ENCODE measurements around the gene CSNK1G2. TPM values are rescaled to one million over a fixed set of nuclear protein-coding genes. Genes with fewer than 3 reads are reported as not detected.
A peak's percentile ranks its signal among the peaks of the same experiment; 100 is the strongest.

Gene CSNK1G2
- total and polyA plus RNA-seq, 7 donors = 22.3 to 49.8 (median 33.2) TPM

DNA sequence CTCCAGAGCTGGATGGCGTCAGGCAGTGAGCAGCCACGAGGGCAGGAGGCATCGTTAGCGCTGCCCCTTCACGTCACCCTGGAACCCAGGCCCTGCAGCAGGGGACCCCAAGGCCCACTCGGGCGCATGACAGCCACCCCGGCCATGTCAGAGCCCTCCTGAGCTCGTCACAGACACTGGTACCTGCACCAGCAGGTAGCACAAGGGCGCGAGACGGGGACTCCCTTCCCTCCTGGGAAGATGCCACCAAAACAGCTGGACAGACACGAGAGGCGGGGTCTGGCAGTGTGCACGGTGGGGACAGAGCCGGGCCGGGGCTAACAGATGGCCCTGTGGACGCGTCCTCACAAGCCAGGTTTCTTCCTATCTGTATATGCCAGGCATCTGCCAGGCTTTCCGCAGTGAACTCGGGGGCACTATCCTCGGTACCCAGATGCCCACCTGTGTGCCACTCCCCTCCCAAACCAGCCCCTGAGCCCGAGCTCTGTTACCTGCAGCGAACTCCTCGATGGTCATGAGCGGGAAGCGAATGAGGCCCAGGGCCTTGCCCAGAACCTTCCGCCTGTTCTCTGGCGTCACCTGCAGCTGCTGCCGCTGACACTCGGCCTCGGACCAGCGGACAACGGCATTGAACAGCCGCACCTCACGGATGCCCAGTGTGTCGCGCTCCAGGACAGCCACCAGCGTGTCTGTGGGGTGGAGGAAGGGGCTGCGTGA lies 48.7 kb downstream of the CSNK1G2 start:
- ATAC-seq (no peak), DNase-seq (peak in 1 of 2 donors; percentile 43)
- Histone ChIP-seq H3K4me3 (no peak overlapping the region), H3K9me3 (no peaks in the 10 kb centered on the region), H3K4me1 (no peaks in the 10 kb centered on the region), H3K36me3 (ENCODE audit: insufficient read depth in 1 of 2, low read depth in 1 of 2) (peaks cover 2 to 95% of the 10 kb centered on the region in 2 donors), H3K27me3 (ENCODE audit: insufficient read depth in 3 of 3, low read length in 2 of 3) (no peaks in the 10 kb centered on the region), H3K27ac (no peak overlapping the region)
- intact Hi-C loops (cut with DNase I) = no loop called here
- 85 to 88% (median 87%) methylated on average over 40 of the region's 40 CpGs for WGBS, 3 donors
- TF ChIP-seq, protein P1, sequence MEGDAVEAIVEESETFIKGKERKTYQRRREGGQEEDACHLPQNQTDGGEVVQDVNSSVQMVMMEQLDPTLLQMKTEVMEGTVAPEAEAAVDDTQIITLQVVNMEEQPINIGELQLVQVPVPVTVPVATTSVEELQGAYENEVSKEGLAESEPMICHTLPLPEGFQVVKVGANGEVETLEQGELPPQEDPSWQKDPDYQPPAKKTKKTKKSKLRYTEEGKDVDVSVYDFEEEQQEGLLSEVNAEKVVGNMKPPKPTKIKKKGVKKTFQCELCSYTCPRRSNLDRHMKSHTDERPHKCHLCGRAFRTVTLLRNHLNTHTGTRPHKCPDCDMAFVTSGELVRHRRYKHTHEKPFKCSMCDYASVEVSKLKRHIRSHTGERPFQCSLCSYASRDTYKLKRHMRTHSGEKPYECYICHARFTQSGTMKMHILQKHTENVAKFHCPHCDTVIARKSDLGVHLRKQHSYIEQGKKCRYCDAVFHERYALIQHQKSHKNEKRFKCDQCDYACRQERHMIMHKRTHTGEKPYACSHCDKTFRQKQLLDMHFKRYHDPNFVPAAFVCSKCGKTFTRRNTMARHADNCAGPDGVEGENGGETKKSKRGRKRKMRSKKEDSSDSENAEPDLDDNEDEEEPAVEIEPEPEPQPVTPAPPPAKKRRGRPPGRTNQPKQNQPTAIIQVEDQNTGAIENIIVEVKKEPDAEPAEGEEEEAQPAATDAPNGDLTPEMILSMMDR (IDR thresholded peaks at IDR 0.05) = no peak

DNA sequence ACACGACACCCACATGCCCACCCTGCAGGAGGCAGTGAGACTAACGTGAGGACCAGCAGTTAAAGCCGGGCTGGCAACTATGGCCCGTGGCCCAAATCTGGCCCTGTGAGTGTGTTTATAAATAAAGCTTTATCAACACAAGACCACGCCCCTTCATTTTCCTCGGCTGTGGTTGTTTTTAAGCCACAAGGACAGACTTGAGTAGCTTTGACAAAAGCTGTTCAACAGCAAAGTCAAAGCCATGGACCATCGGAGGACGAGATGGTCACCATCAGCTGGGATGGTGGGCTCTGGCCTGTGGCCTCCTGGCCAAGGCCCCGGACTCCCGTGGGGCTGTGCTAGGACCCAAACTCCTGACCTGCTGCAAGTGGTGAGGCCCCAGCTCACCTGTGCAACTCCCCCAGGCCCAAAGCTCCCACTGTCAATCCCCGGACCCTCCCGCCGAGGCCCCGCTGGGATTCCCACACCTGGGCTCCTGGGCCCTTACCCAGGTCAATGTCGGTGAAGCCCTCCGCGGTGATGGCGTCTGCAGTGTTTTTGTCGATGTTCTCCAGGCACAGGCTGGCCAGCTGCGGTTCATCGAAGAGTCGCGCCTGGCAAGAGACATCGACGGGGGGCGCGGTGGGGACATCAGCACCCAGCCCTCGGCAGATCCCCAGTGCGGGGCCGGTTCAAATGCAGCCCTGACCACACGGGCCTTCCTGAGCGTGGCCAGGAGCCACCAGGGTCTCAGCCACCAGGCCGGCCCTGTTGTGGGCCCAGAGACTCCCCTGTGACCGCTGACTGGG lies 49.5 kb downstream of the CSNK1G2 start:
- intact Hi-C loops (cut with DNase I) = no loop called here
- 93 to 96% (median 95%) methylated on average over 34 of the region's 34 CpGs for WGBS, 3 donors

DNA sequence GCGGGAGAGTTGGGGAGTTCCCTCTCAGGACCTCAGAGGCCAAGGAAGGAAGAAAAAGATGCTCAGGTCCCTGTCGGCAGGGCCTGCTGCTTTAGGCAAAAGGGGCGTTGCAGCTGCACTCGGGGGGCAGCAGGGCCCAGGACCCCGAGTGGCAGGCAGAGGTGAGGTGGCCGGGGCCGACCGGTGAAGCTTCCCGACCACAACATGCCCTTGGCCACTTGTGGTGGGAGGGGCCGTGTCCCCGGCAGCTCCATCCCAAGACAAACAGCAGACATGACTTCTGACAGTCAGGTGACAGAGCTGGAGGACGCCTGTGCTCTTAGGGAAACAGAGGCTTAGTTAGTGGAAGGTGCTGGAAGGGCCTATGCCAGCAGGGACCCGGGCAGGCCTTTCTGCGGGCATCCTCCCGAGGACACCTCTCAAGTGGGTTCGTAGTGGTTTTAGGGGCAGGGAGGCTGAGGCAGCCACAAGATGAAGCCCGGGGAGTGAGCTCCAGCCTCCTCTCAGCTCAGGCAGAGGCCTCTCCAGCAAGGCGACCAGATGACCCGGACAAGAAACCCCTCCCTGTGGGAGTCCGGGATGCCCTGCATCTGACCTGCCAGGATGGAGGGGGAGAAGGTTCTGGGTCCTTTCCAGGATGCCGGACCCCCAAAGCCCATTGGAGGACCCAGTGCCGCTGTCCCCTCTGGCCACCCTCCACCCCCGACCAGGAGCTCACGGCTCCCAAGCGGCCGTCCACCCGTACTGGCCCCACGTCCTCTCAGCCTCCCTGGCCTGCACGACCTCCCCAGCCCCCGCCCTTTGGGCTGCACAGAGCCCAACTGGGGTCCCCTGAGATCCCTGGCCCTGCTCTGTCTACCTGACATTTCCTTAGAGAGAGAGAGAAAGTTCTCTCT lies 50.3 kb downstream of the CSNK1G2 start:
- no peaks in the 10 kb centered on the region for H3K4me1 ChIP-seq
- H3K36me3 ChIP-seq (ENCODE audit: insufficient read depth in 1 of 2, low read depth in 1 of 2) = peaks cover 2 to 87% of the 10 kb centered on the region in 2 donors
- DNase-seq (peak in 1 of 2 donors; percentile 42), ATAC-seq (peak in 1 of 4 donors; percentile 10)
- TF ChIP-seq, protein P1 (IDR thresholded peaks at IDR 0.05) = no peak
- intact Hi-C loops (cut with DNase I) = no loop called here
- no peak overlapping the region for H3K4me3 ChIP-seq
- H3K27me3 ChIP-seq (ENCODE audit: insufficient read depth in 3 of 3, low read length in 2 of 3) = no peaks in the 10 kb centered on the region
- no peak overlapping the region for H3K27ac ChIP-seq
- H3K9me3 ChIP-seq = no peaks in the 10 kb centered on the region
- 90 to 91% (median 91%) methylated on average over 29 to 30 of the region's 30 CpGs for WGBS, 3 donors

More for the DNA sequence above, 49.5 kb downstream of the CSNK1G2 start:
- ATAC-seq (no peak), DNase-seq (peak in 1 of 2 donors; percentile 53)
- Histone ChIP-seq H3K4me1 (no peaks in the 10 kb centered on the region), H3K9me3 (no peaks in the 10 kb centered on the region), H3K36me3 (ENCODE audit: insufficient read depth in 1 of 2, low read depth in 1 of 2) (peaks cover 2 to 88% of the 10 kb centered on the region in 2 donors), H3K4me3 (no peak overlapping the region), H3K27me3 (ENCODE audit: insufficient read depth in 3 of 3, low read length in 2 of 3) (no peaks in the 10 kb centered on the region), H3K27ac (no peak overlapping the region)
- TF ChIP-seq, protein P1 (IDR thresholded peaks at IDR 0.05) = no peak

DNA sequence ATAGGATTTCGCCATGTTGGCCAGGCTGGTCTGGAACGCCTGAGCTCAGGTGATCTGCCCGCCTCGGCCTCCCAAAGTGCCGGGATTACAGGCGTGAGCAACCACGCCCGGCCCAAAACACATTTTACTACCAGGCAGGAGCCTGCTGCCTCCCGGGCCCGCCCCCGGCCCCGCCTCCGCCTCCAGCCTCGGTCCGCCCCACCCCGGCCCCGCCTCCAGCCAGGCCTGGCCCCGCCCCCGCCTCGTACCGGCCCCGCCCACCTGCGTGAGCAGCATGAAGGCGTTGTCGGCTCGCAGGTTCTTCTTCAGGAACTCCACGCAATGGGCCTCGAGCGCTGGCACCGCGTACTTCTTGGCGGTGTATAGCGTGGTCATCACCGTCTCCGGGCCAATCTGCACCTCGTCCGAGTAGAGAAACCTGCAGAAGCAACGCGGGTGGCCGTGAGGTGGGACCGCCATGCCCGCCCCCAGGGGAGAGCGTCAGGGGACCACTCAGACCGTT lies 51.8 kb downstream of the CSNK1G2 start:
- intact Hi-C loops (cut with DNase I) = no loop called here
- Histone ChIP-seq H3K27me3 (ENCODE audit: insufficient read depth in 3 of 3, low read length in 2 of 3) (no peaks in the 10 kb centered on the region), H3K4me1 (no peaks in the 10 kb centered on the region), H3K27ac (no peak overlapping the region), H3K9me3 (no peaks in the 10 kb centered on the region), H3K4me3 (no peak overlapping the region), H3K36me3 (ENCODE audit: insufficient read depth in 1 of 2, low read depth in 1 of 2) (peaks cover 2 to 84% of the 10 kb centered on the region in 2 donors)
- TF ChIP-seq, protein P1 (IDR thresholded peaks at IDR 0.05) = no peak
- DNase-seq (peak in 1 of 2 donors; percentile 52), ATAC-seq (peak in 2 of 4 donors; percentile 52 to 56)
- 88 to 94% (median 93%) methylated on average over 35 to 44 of the region's 44 CpGs for WGBS, 3 donors
